GM12873 (cell line): ENCODE data around the gene FGD1.

ENCODE experiments used
- TF ChIP-seq, protein P1 (sequence below): IDR thresholded peaks from 2 replicates; pipeline ENCODE4 v1.5.1; 2012; ENCODE audit warnings: low read depth, mild to moderate bottlenecking, moderate library complexity, low read length, control low read depth; ENCODE audit not compliant: insufficient read depth; ENCODE audit errors: missing control alignments

FGD1 gene

DNA sequence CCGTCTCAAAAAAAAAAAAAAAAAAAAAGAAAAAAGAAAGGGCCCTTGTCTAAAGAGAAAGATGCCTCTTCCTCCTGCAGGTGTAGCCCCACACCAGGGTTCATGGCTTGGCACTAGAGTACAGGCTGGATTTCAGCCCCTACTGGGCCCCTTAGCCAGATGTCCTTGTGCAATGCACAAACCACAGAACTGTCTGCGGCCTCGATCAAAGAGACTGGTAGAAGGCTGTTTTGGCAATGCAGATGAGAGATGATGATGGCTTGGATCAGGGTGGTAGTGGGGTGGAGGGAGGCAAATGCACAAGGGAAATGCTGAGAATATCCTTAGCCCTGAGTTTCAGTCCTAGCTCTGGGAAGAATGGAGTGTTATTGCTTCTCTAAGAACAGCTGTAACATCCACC, 82.3 kb downstream of the FGD1 start:
- TF ChIP-seq, protein P1, sequence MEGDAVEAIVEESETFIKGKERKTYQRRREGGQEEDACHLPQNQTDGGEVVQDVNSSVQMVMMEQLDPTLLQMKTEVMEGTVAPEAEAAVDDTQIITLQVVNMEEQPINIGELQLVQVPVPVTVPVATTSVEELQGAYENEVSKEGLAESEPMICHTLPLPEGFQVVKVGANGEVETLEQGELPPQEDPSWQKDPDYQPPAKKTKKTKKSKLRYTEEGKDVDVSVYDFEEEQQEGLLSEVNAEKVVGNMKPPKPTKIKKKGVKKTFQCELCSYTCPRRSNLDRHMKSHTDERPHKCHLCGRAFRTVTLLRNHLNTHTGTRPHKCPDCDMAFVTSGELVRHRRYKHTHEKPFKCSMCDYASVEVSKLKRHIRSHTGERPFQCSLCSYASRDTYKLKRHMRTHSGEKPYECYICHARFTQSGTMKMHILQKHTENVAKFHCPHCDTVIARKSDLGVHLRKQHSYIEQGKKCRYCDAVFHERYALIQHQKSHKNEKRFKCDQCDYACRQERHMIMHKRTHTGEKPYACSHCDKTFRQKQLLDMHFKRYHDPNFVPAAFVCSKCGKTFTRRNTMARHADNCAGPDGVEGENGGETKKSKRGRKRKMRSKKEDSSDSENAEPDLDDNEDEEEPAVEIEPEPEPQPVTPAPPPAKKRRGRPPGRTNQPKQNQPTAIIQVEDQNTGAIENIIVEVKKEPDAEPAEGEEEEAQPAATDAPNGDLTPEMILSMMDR, result no peak

DNA sequence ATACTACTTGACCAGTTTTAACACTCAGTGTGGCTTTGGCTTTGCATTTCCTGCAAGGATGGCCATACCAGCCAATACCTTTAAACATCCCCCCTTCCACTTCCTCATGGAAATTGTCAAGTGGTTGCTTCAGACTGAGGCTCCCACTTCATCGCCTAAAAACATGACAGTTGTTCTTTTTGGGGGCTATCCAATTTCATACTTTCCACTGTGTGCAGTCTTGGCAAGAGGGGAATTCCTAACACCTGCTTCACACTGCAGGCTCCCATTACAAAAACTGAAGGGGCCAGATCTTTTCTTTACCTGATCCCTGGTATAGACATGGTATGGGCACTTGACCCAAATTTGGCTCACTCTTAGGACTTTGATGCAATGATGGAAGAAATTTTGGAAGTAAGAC, 84.3 kb downstream of the FGD1 start:
- TF ChIP-seq, protein P1, result no peak

DNA sequence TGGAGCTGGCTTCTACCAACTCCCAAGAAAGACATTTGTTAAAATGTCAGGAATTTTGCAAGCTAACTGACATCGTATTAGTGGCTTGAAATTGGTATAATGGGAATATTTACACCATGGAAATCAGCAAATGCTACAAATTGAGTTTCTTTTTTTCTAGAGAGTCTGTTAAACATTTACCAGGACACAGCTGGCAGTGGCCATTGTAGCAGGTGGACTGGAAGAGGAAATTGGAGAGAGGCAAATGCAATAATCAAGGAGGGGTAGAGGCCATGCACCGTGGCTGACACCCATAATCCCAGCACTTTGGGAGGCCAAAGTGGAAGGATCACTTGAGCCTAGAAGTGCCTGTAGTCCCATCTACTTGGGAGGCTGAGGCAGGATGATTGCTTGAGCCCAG, 88.8 kb downstream of the FGD1 start:
- TF ChIP-seq, protein P1, result no peak

DNA sequence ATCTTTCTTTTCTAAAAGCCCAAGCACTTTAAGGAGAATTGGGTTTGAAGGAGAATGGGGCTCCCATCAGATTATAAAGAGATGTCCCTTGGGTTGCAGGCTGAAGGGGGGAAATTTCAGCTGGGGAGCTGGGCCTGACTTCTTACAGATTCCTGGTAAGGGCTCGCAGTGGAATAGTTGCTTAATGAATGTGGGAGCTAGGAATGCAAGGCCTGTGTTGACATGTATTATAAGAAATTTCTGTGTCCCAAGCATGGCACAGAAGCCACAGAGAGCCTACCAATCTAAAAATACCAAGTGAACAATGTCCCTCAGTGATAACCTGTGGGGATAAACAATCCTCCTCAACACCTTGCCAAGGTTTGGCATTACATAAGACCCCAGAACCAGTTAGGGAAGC, 98.9 kb downstream of the FGD1 start:
- TF ChIP-seq, protein P1, result no peak
